ENCODE results near the gene NINJ2.

DNA sequence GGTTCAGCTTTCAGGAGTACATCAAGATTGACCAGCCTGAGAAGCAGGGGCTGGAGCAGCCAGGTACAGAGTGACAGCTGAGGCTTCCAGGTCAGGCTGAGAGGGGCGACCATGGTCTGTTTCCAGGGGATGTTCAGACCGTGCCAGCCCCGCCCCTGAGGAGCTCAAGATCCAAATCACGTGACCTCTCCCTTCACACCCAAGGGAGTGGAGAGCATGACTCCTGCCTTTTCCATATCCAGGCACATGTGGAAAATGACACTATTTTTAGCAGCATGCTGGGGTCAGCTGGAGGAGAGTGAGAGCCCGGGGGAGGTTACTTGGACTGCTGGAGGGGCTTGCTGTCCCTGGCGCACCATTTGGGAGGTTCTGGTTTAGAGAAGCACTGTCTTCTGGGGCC, 110.8 kb downstream of the NINJ2 start:
- TF ChIP-seq, protein P1, sequence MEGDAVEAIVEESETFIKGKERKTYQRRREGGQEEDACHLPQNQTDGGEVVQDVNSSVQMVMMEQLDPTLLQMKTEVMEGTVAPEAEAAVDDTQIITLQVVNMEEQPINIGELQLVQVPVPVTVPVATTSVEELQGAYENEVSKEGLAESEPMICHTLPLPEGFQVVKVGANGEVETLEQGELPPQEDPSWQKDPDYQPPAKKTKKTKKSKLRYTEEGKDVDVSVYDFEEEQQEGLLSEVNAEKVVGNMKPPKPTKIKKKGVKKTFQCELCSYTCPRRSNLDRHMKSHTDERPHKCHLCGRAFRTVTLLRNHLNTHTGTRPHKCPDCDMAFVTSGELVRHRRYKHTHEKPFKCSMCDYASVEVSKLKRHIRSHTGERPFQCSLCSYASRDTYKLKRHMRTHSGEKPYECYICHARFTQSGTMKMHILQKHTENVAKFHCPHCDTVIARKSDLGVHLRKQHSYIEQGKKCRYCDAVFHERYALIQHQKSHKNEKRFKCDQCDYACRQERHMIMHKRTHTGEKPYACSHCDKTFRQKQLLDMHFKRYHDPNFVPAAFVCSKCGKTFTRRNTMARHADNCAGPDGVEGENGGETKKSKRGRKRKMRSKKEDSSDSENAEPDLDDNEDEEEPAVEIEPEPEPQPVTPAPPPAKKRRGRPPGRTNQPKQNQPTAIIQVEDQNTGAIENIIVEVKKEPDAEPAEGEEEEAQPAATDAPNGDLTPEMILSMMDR (IDR thresholded peaks at IDR 0.05) = no peak
- TF ChIP-seq ELK1 (IDR thresholded peaks at IDR 0.05; ENCODE audit: low read depth, low read length) (no peak), MAFK (IDR thresholded peaks at IDR 0.05; ENCODE audit: partially characterized antibody) (no peak), FOSL2 (IDR thresholded peaks at IDR 0.05) (no peak), FOSL2 (CRISPR knock-in tag; IDR thresholded peaks at IDR 0.05) (no peak), POLR2A (IDR thresholded peaks at IDR 0.05; ENCODE audit: low read length) (no peak), E2F6 (IDR thresholded peaks at IDR 0.05; ENCODE audit: borderline replicate concordance, low read depth) (no peak), HDAC2 (IDR thresholded peaks at IDR 0.05) (no peak), SMC3 (IDR thresholded peaks at IDR 0.05) (no peak), CBX8 (IDR thresholded peaks at IDR 0.05) (no peak), MAX (IDR thresholded peaks at IDR 0.05) (no peak), FOSB (CRISPR knock-in tag; IDR thresholded peaks at IDR 0.05) (no peak)
- TF ChIP-seq, protein P2, sequence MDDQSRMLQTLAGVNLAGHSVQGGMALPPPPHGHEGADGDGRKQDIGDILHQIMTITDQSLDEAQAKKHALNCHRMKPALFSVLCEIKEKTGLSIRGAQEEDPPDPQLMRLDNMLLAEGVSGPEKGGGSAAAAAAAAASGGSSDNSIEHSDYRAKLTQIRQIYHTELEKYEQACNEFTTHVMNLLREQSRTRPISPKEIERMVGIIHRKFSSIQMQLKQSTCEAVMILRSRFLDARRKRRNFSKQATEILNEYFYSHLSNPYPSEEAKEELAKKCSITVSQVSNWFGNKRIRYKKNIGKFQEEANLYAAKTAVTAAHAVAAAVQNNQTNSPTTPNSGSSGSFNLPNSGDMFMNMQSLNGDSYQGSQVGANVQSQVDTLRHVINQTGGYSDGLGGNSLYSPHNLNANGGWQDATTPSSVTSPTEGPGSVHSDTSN (IDR thresholded peaks at IDR 0.05) = no peak

Data from A549 (cell line).